Stimulated activated CD4-positive, alpha-beta T cell treated with anti-CD3 and anti-CD28 coated beads, Interleukin-12 subunit alpha, Interleukin-12 subunit beta, amount 100 ng/mL, for 24 hours (primary cell): ENCODE results near the gene TLX1.

ENCODE experiments used
- DNase-seq, 2 experiments: peaks; one replicate each; pipeline ENCODE4 v3.0.0-alpha.2; 2020; ENCODE audit warnings: low read depth in 2 of 2

TLX1 gene

GRCh38 chr10:101112799-101113594 lies 18.1 kb upstream of the TLX1 start:
- no peak for DNase-seq

- DNase-seq, result no peak
Measured at GRCh38 chr10:101113890-101114403, 17.2 kb upstream of the TLX1 start.

GRCh38 chr10:101114646-101115045 lies 16.5 kb upstream of the TLX1 start:
- DNase-seq, result no peak

GRCh38 chr10:101116754-101117153 lies 14.3 kb upstream of the TLX1 start:
- DNase-seq, result no peak

GRCh38 chr10:101118031-101118430 lies 13.1 kb upstream of the TLX1 start:
- no peak for DNase-seq

GRCh38 chr10:101120520-101120883 lies 10.6 kb upstream of the TLX1 start:
- no peak for DNase-seq

GRCh38 chr10:101120884-101121653 lies 10.0 kb upstream of the TLX1 start:
- DNase-seq, result no peak

- no peak for DNase-seq
Measured at GRCh38 chr10:101121654-101122031, 9.5 kb upstream of the TLX1 start.

- DNase-seq, result no peak
Measured at GRCh38 chr10:101122270-101123084, 8.6 kb upstream of the TLX1 start.

GRCh38 chr10:101123085-101123814 lies 7.8 kb upstream of the TLX1 start:
- no peak for DNase-seq

GRCh38 chr10:101123815-101124617 lies 7.1 kb upstream of the TLX1 start:
- no peak for DNase-seq

- no peak for DNase-seq
Measured at GRCh38 chr10:101124933-101125332, 6.2 kb upstream of the TLX1 start.

- DNase-seq, result no peak
Measured at GRCh38 chr10:101126684-101127628, 4.1 kb upstream of the TLX1 start.

GRCh38 chr10:101130141-101130540 lies 959 bp upstream of the TLX1 start:
- DNase-seq, result no peak

GRCh38 chr10:101131962-101132635 lies 999 bp downstream of the TLX1 start:
- DNase-seq, result no peak

- DNase-seq, result no peak
Measured at GRCh38 chr10:101132636-101133473, 1.8 kb downstream of the TLX1 start.

- no peak for DNase-seq
Measured at GRCh38 chr10:101133489-101134298, 2.6 kb downstream of the TLX1 start.
